ENCODE measurements around the gene CENPP.

Gene CENPP

DNA sequence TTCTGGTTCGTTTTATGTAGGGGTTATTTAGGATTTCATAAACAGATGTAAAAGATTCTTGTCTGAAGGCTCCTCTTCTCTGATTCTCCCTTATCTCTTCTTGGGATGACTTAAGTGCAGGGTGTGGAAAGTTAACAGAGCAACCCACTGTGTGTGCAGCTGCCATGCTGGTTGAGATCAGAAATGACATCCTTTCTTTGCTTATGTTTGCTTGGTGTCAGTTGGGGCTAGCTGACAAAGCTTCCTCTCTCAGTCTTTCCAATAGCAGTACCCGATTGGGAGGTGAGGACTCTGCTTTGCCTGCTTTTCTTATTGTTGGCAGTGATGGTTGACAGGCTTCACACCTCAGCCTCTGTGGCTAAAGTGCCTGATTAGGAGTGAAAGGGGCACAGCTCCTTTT, 52.1 kb downstream of the CENPP start:
- Histone ChIP-seq H3K27me3 (ENCODE audit: insufficient read depth, low read length) (no peaks in the 10 kb centered on the region), H3K4me3 (ENCODE audit: low read depth, low read length) (no peak overlapping the region), H3K27ac (ENCODE audit: low read depth, low read length) (no peak overlapping the region), H2AFZ (ENCODE audit: low read length, unreplicated experiment) (no peak overlapping the region), H3K79me2 (ENCODE audit: control insufficient read depth, insufficient read depth, low read length, unreplicated experiment) (no peaks in the 10 kb centered on the region), H3K36me3 (ENCODE audit: insufficient read depth, low read length) (peaks cover 8% of the 10 kb centered on the region; the same call in 1 of the 2 replicates), H3K4me1 (ENCODE audit: control insufficient read depth, insufficient read depth, low read length, unreplicated experiment) (no peaks in the 10 kb centered on the region)

DNA sequence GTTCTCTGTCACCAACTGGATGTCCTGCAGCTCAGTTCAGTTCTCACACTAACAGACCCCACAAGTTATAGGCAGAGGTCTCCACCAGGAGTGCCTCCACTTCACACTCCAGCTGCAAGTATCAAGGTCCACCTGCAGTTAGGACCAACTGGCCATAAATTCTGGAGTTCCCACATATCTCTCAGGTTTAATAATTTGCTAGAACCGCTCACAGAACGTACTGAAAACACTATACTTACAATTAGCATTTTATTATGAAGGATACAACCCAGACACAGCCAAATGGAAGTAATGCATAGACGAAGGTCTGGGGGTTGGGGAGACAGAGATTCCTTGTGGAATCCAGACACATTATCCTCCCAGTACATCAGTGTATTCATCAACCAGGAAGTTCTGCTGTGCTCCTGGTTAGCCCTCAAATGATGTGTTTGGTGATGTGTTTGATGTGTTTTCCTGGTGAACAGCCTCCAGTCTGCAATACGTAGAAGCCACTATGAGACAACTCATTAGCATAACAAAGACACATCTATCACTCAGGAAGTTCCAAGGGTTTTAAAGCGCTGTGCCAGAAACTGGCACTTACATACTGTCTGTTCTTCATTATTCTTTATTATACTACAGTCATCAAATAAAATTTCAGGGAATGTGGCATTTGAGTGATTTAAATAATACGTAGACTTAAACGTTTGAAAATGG, 53.3 kb downstream of the CENPP start:
- Histone ChIP-seq H3K4me1 (ENCODE audit: control insufficient read depth, insufficient read depth, low read length, unreplicated experiment) (peaks cover 3% of the 10 kb centered on the region), H3K79me2 (ENCODE audit: control insufficient read depth, insufficient read depth, low read length, unreplicated experiment) (no peaks in the 10 kb centered on the region), H3K4me3 (ENCODE audit: low read depth, low read length) (no peak overlapping the region), H3K36me3 (ENCODE audit: insufficient read depth, low read length) (peaks cover 8% of the 10 kb centered on the region; the same call in 1 of the 2 replicates), H3K27ac (ENCODE audit: low read depth, low read length) (no peak overlapping the region), H2AFZ (ENCODE audit: low read length, unreplicated experiment) (no peak overlapping the region), H3K27me3 (ENCODE audit: insufficient read depth, low read length) (no peaks in the 10 kb centered on the region)

- Histone ChIP-seq H3K4me3 (ENCODE audit: low read depth, low read length) (no peak overlapping the region), H3K79me2 (ENCODE audit: control insufficient read depth, insufficient read depth, low read length, unreplicated experiment) (no peaks in the 10 kb centered on the region), H3K4me1 (ENCODE audit: control insufficient read depth, insufficient read depth, low read length, unreplicated experiment) (peaks cover 18% of the 10 kb centered on the region), H2AFZ (ENCODE audit: low read length, unreplicated experiment) (no peak overlapping the region), H3K36me3 (ENCODE audit: insufficient read depth, low read length) (no peaks in the 10 kb centered on the region), H3K27me3 (ENCODE audit: insufficient read depth, low read length) (no peaks in the 10 kb centered on the region), H3K27ac (ENCODE audit: low read depth, low read length) (no peak overlapping the region)
Measured at GRCh38 chr9:92380603-92381002, 54.9 kb downstream of the CENPP start.

DNA sequence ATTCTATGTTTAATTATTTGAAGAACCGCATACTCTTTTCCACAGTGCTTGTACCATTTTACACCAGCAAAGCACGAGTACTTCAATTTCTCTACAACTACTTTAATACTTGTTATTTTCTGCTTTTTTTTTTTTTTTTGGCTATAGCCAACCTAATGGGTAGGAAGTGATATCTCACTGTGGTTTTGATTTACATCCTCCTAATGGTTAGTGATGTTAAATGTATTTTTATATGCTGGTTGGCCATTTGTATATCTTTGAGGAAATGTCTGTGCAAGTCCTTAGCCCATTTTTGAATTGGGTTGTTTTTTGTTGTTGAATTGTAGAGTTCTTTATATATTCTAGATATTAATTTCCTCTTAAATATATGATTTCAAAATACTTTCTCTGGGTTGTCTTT, 56.0 kb downstream of the CENPP start:
- Histone ChIP-seq H3K4me1 (ENCODE audit: control insufficient read depth, insufficient read depth, low read length, unreplicated experiment) (peaks cover 23% of the 10 kb centered on the region), H3K27ac (ENCODE audit: low read depth, low read length) (no peak overlapping the region), H3K4me3 (ENCODE audit: low read depth, low read length) (no peak overlapping the region), H3K36me3 (ENCODE audit: insufficient read depth, low read length) (no peaks in the 10 kb centered on the region), H2AFZ (ENCODE audit: low read length, unreplicated experiment) (no peak overlapping the region), H3K79me2 (ENCODE audit: control insufficient read depth, insufficient read depth, low read length, unreplicated experiment) (no peaks in the 10 kb centered on the region), H3K27me3 (ENCODE audit: insufficient read depth, low read length) (no peaks in the 10 kb centered on the region)

GRCh38 chr9:92384375-92384774, 58.6 kb downstream of the CENPP start:
- H3K4me1 ChIP-seq (ENCODE audit: control insufficient read depth, insufficient read depth, low read length, unreplicated experiment), result peaks cover 23% of the 10 kb centered on the region

GRCh38 chr9:92385001-92385400, 59.2 kb downstream of the CENPP start:
- peak overlapping the region; percentile 44 for H2AFZ ChIP-seq (ENCODE audit: low read length, unreplicated experiment)
- H3K79me2 ChIP-seq (ENCODE audit: control insufficient read depth, insufficient read depth, low read length, unreplicated experiment), result no peaks in the 10 kb centered on the region
- peak overlapping the region; percentile 69 for H3K27ac ChIP-seq (ENCODE audit: low read depth, low read length)
- peaks cover 23% of the 10 kb centered on the region for H3K4me1 ChIP-seq (ENCODE audit: control insufficient read depth, insufficient read depth, low read length, unreplicated experiment)
- H3K4me3 ChIP-seq (ENCODE audit: low read depth, low read length), result peak overlapping the region; percentile 42
- no peaks in the 10 kb centered on the region for H3K27me3 ChIP-seq (ENCODE audit: insufficient read depth, low read length)
- H3K36me3 ChIP-seq (ENCODE audit: insufficient read depth, low read length), result no peaks in the 10 kb centered on the region

More at GRCh38 chr9:92384375-92384774, 58.6 kb downstream of the CENPP start:
- Histone ChIP-seq H3K4me3 (ENCODE audit: low read depth, low read length) (peak overlapping the region; percentile 49; the same call in 1 of the 2 replicates), H2AFZ (ENCODE audit: low read length, unreplicated experiment) (peak overlapping the region; percentile 9), H3K79me2 (ENCODE audit: control insufficient read depth, insufficient read depth, low read length, unreplicated experiment) (no peaks in the 10 kb centered on the region), H3K27ac (ENCODE audit: low read depth, low read length) (peak overlapping the region; percentile 69), H3K27me3 (ENCODE audit: insufficient read depth, low read length) (no peaks in the 10 kb centered on the region), H3K36me3 (ENCODE audit: insufficient read depth, low read length) (no peaks in the 10 kb centered on the region)

DNA sequence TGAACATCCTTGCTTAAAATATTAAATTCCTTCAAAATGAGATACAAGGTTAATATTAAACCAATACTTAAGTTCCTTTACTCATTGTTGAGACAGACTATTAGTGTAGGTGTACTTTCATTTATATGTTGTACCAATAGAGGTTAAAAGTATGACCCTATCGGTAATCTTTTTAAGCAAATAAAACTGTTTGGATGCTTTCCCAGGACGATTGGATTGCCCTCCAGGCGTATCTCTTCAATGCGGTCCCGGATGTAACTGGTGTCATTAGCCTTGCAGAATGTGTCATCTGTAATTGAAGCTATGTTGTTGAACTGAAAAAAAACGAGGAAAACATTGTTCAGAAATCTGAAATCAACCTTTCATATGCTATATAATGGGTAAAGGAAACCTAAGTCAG, 59.7 kb downstream of the CENPP start:
- Histone ChIP-seq H3K79me2 (ENCODE audit: control insufficient read depth, insufficient read depth, low read length, unreplicated experiment) (no peaks in the 10 kb centered on the region), H3K27ac (ENCODE audit: low read depth, low read length) (peak overlapping the region; percentile 69), H2AFZ (ENCODE audit: low read length, unreplicated experiment) (peak overlapping the region; percentile 44)

DNA sequence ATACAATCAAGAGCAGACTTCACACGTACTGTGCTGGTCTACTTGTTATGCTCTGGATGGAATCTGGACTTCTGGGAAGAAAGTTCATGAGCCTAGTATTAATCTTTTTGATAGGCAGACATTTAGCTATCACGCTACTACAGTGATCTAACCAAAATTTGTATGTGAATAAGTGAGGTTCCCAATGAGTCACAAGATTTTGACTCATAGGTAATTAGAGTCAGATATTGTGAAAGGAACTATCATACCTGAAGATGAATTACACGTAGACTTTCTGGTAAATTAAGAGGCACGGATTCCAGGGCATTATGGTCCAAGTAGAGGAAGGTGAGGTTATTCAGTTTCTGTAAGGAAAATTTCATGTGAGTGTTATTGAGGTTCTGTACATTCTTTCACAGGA, 60.2 kb downstream of the CENPP start:
- peak overlapping the region; percentile 69 for H3K27ac ChIP-seq (ENCODE audit: low read depth, low read length)
- H3K27me3 ChIP-seq (ENCODE audit: insufficient read depth, low read length), result no peaks in the 10 kb centered on the region
- H3K4me3 ChIP-seq (ENCODE audit: low read depth, low read length), result peak overlapping the region; percentile 42; the same call in 1 of the 2 replicates
- H3K36me3 ChIP-seq (ENCODE audit: insufficient read depth, low read length), result no peaks in the 10 kb centered on the region
- peaks cover 23% of the 10 kb centered on the region for H3K4me1 ChIP-seq (ENCODE audit: control insufficient read depth, insufficient read depth, low read length, unreplicated experiment)
- H2AFZ ChIP-seq (ENCODE audit: low read length, unreplicated experiment), result peak overlapping the region; percentile 44
- no peaks in the 10 kb centered on the region for H3K79me2 ChIP-seq (ENCODE audit: control insufficient read depth, insufficient read depth, low read length, unreplicated experiment)

More for the DNA sequence above, 59.7 kb downstream of the CENPP start:
- Histone ChIP-seq H3K4me3 (ENCODE audit: low read depth, low read length) (peak overlapping the region; percentile 42), H3K27me3 (ENCODE audit: insufficient read depth, low read length) (no peaks in the 10 kb centered on the region), H3K36me3 (ENCODE audit: insufficient read depth, low read length) (no peaks in the 10 kb centered on the region), H3K4me1 (ENCODE audit: control insufficient read depth, insufficient read depth, low read length, unreplicated experiment) (peaks cover 23% of the 10 kb centered on the region)

DNA sequence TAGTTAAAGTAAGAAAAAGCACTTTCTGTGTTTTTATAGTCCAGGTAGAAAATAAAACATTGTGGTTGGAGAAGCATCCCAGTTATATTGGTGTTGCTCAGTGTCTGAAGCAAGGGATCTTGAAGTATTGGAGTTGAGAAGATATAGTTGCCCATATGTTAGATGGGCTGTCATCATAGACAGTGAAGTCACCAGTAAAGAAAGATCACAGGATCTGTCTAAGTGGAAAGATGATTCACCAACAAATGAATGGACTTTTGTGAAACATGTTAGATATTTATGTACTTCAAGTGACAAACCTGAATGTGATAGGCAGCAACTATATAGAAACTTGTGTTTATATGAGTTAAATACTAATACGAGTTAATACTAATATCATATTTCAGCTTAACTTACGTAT, 66.9 kb downstream of the CENPP start:
- Histone ChIP-seq H3K79me2 (ENCODE audit: control insufficient read depth, insufficient read depth, low read length, unreplicated experiment) (no peaks in the 10 kb centered on the region), H3K27me3 (ENCODE audit: insufficient read depth, low read length) (no peaks in the 10 kb centered on the region), H3K4me3 (ENCODE audit: low read depth, low read length) (no peak overlapping the region), H3K4me1 (ENCODE audit: control insufficient read depth, insufficient read depth, low read length, unreplicated experiment) (peaks cover 13% of the 10 kb centered on the region), H2AFZ (ENCODE audit: low read length, unreplicated experiment) (no peak overlapping the region), H3K27ac (ENCODE audit: low read depth, low read length) (no peak overlapping the region), H3K36me3 (ENCODE audit: insufficient read depth, low read length) (no peaks in the 10 kb centered on the region)

- H3K27ac ChIP-seq (ENCODE audit: low read depth, low read length), result peak overlapping the region; percentile 66
Measured at GRCh38 chr9:92393686-92394085, 67.9 kb downstream of the CENPP start.

DNA sequence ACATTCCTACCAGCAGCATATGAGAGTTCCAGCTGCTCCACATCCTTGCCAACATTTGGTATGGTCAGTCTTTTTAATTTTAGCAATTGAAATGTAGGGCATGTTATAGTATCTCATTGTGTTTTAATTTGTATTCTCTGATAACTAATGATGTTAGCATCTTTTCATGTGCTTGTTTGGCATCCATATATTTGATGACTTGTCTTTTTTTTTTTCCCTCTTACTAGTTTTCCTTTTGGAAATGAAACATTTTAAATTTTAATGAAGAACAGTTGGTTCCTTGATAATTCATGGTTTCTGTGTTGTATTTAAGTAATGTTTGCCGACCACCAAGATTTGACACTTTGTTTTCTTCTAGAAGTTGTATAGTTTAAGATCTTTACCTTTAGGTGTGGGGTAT, 69.9 kb downstream of the CENPP start:
- H3K36me3 ChIP-seq (ENCODE audit: insufficient read depth, low read length), result no peaks in the 10 kb centered on the region
- H2AFZ ChIP-seq (ENCODE audit: low read length, unreplicated experiment), result no peak overlapping the region
- H3K4me1 ChIP-seq (ENCODE audit: control insufficient read depth, insufficient read depth, low read length, unreplicated experiment), result peaks cover 13% of the 10 kb centered on the region
- H3K4me3 ChIP-seq (ENCODE audit: low read depth, low read length), result no peak overlapping the region
- H3K27ac ChIP-seq (ENCODE audit: low read depth, low read length), result no peak overlapping the region
- H3K79me2 ChIP-seq (ENCODE audit: control insufficient read depth, insufficient read depth, low read length, unreplicated experiment), result no peaks in the 10 kb centered on the region
- H3K27me3 ChIP-seq (ENCODE audit: insufficient read depth, low read length), result no peaks in the 10 kb centered on the region

More at GRCh38 chr9:92393686-92394085, 67.9 kb downstream of the CENPP start:
- Histone ChIP-seq H3K36me3 (ENCODE audit: insufficient read depth, low read length) (no peaks in the 10 kb centered on the region), H3K4me1 (ENCODE audit: control insufficient read depth, insufficient read depth, low read length, unreplicated experiment) (peaks cover 13% of the 10 kb centered on the region), H3K27me3 (ENCODE audit: insufficient read depth, low read length) (no peaks in the 10 kb centered on the region), H2AFZ (ENCODE audit: low read length, unreplicated experiment) (peak overlapping the region; percentile 59), H3K79me2 (ENCODE audit: control insufficient read depth, insufficient read depth, low read length, unreplicated experiment) (no peaks in the 10 kb centered on the region), H3K4me3 (ENCODE audit: low read depth, low read length) (peak overlapping the region; percentile 59)
